Tibial nerve (tissue), 4 donors: ENCODE results near the gene SLC2A2. TPM values are rescaled to one million over a fixed set of nuclear protein-coding genes. Genes with fewer than 3 reads are reported as not detected.
A peak's percentile ranks its signal among the peaks of the same experiment; 100 is the strongest.

ENCODE experiments used
- DNase-seq, 2 donors: peaks; one replicate each; pipeline ENCODE4 v3.0.0-alpha.2; 2019; ENCODE audit warnings: low spot score in 2 of 2
- H3K27ac ChIP-seq, 4 donors: fragments of 200-600 bp; sonication (generic) in 3 of 4; one replicate each; pipeline ENCODE4 v1.5.1; 2017 to 2019; ENCODE audit warnings: mild to moderate bottlenecking in 1 of 4
- H3K27me3 ChIP-seq, 2 donors: fragments of 200-600 bp; sonication (generic) in 1 of 2; one replicate each; pipeline versions ENCODE4 v1.5.1 to v1.6.0; 2017 to 2019
- H3K36me3 ChIP-seq, 3 donors: fragments of 200-600 bp; sonication (generic); one replicate each; pipeline ENCODE4 v1.5.1; 2018 to 2019
- H3K4me1 ChIP-seq, 4 donors: fragments of 200-600 bp; sonication (generic) in 3 of 4; one replicate each; pipeline ENCODE4 v1.5.1; 2017 to 2019
- H3K4me3 ChIP-seq, 4 donors: fragments of 200-600 bp; sonication (generic) in 3 of 4; one replicate each; pipeline ENCODE4 v1.5.1; 2017 to 2019; ENCODE audit warnings: mild to moderate bottlenecking in 1 of 4, moderate library complexity in 1 of 4
- H3K9me3 ChIP-seq, 4 donors: fragments of 200-600 bp; sonication (generic) in 3 of 4; one replicate each; pipeline ENCODE4 v1.5.1; 2017 to 2019
- CTCF ChIP-seq, 5 experiments: fragments of 200-600 bp in 3 of 5; fragments of 450-650 bp in 2 of 5; sonication (generic) in 3 of 5; IDR thresholded peaks; one replicate each; pipeline ENCODE4 v1.5.1; 2016 to 2019; ENCODE audit warnings: antibody characterized with exemption in 5 of 5, mild to moderate bottlenecking in 3 of 5, moderate library complexity in 2 of 5
- EP300 ChIP-seq, 2 donors: sonication (generic); formaldehyde crosslinking; IDR thresholded peaks; one replicate each; pipeline ENCODE4 v1.6.1; 2017; ENCODE audit warnings: antibody characterized with exemption in 2 of 2, mild to moderate bottlenecking in 1 of 2
- POLR2A ChIP-seq, 2 donors: fragments of 450-650 bp; IDR thresholded peaks; one replicate each; pipeline ENCODE4 v1.6.1; 2017; ENCODE audit warnings: antibody characterized with exemption in 2 of 2, mild to moderate bottlenecking in 2 of 2, moderate library complexity in 2 of 2
- WGBS, 2 donors: methylation state at CpG; one replicate each; pipeline ENCODE4 v1.1.5; 2018; 5-methylcytosine and 5-hydroxymethylcytosine counted together
- total RNA-seq, 4 donors: library from RNA; depleted of rRNA; stranded (reverse); fragments of >200 nt; gene quantifications; one replicate each; pipeline ENCODE4 v1.1.0, GENCODE V29; 2016

SLC2A2 gene
- total RNA-seq, 4 donors from 2014 or later, result not detected

GRCh38 chr3:171049861-171050444 lies 23.4 kb upstream of the SLC2A2 start:
- WGBS, 2 donors, result 32% methylated on average over 6 of the region's 6 CpGs
- DNase-seq, result no peak
- no peak overlapping the region for H3K4me3 ChIP-seq

GRCh38 chr3:171046760-171047159 lies 20.2 kb upstream of the SLC2A2 start:
- H3K27ac ChIP-seq, result no peak overlapping the region
- WGBS, 2 donors, result 66 to 69% methylated on average over 4 of the region's 4 CpGs
- H3K27me3 ChIP-seq, result no peaks in the 10 kb centered on the region
- H3K9me3 ChIP-seq, result no peaks in the 10 kb centered on the region
- H3K36me3 ChIP-seq, result no peaks in the 10 kb centered on the region
- DNase-seq, result no peak
- TF ChIP-seq EP300 (IDR thresholded peaks at IDR 0.05), result no peak
- no peak for TF ChIP-seq POLR2A (IDR thresholded peaks at IDR 0.05)
- TF ChIP-seq CTCF (IDR thresholded peaks at IDR 0.05), result no peak
- H3K4me3 ChIP-seq, result no peak overlapping the region
- no peaks in the 10 kb centered on the region for H3K4me1 ChIP-seq

More at GRCh38 chr3:171049861-171050444, 23.4 kb upstream of the SLC2A2 start:
- TF ChIP-seq POLR2A (IDR thresholded peaks at IDR 0.05) (no peak), CTCF (IDR thresholded peaks at IDR 0.05) (peak; percentile 33 to 60 (median 55))
- no peaks in the 10 kb centered on the region for H3K4me1 ChIP-seq
- no peaks in the 10 kb centered on the region for H3K9me3 ChIP-seq
- no peaks in the 10 kb centered on the region for H3K27me3 ChIP-seq
- H3K36me3 ChIP-seq, result no peaks in the 10 kb centered on the region
- H3K27ac ChIP-seq, result no peak overlapping the region

DNA sequence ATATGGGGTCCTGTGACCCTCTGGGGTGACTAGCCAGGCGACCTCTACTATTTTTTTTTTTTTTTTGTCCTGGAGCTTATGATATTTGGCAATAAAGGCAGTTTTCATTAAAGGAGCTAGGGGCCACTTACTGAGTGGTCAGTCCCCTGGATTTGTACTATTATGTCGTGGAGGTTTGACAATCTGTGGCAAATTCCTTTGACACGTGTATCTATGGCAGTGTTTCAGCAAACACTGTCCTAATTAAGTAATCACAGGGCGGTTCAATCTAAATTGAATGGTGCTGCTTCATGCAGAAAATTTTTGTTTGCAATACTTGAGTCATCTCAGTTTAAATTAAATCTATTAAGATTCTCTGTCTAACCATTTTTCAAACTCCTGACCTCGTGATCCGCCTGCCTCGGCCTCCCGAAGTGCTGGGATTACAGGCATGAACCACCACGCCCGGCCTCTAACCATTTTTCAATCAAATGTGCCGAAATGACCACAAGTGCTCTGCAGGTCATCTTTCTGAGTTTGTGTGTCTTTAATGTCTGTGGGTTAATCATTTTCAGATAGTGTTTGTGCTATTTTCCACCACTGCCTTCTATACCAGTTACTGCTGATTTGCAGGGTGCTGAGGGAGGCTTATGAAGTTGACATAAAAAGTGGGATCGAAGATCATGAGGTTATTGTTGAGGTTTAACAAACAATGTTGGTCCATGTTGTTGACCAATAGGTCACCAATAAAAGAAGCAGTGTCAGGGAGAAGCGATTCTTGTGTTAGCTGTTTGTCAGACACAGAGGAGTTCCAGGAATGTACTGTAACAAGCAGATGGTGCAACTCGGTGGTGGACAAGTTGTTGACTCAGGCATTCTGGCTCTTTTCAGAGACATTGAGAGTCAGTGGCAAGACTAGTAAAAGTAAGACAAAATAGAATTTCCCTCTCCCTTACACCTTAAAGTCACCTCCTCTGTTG lies 18.6 kb upstream of the SLC2A2 start:
- WGBS, 2 donors, result 84 to 85% methylated on average over 14 of the region's 14 CpGs
- Histone ChIP-seq H3K4me3 (no peak overlapping the region), H3K9me3 (no peaks in the 10 kb centered on the region), H3K36me3 (no peaks in the 10 kb centered on the region), H3K27ac (no peak overlapping the region), H3K27me3 (no peaks in the 10 kb centered on the region), H3K4me1 (no peaks in the 10 kb centered on the region)
- TF ChIP-seq CTCF (IDR thresholded peaks at IDR 0.05) (no peak), EP300 (IDR thresholded peaks at IDR 0.05) (no peak), POLR2A (IDR thresholded peaks at IDR 0.05) (no peak)
- no peak for DNase-seq

DNA sequence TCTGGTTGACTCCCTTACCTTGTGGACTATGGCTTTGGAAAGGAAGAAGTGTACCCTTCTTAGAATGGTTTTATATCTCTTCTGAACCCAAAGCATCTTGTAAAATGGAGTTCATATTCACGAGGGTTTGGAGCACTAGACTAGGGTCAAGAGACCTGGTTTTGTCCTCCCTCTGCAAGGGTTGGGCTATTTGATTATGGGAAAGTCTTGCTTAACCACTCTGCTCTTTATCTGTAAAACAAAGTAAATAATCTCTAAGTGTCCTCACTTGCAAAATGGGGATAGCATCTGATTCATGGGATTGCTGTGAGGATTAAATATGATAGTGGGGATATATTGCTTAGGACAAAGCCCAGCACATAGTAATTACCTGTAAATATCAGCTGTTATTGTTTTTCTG lies 17.9 kb upstream of the SLC2A2 start:
- H3K4me1 ChIP-seq, result no peaks in the 10 kb centered on the region
- TF ChIP-seq POLR2A (IDR thresholded peaks at IDR 0.05), result no peak
- TF ChIP-seq EP300 (IDR thresholded peaks at IDR 0.05), result no peak
- no peak for TF ChIP-seq CTCF (IDR thresholded peaks at IDR 0.05)
- H3K27me3 ChIP-seq, result no peaks in the 10 kb centered on the region
- H3K36me3 ChIP-seq, result no peaks in the 10 kb centered on the region
- WGBS, 2 donors, result 11 to 33% methylated on average over 1 of the region's 1 CpG
- no peak for DNase-seq
- no peaks in the 10 kb centered on the region for H3K9me3 ChIP-seq
- H3K4me3 ChIP-seq, result no peak overlapping the region
- H3K27ac ChIP-seq, result no peak overlapping the region

DNA sequence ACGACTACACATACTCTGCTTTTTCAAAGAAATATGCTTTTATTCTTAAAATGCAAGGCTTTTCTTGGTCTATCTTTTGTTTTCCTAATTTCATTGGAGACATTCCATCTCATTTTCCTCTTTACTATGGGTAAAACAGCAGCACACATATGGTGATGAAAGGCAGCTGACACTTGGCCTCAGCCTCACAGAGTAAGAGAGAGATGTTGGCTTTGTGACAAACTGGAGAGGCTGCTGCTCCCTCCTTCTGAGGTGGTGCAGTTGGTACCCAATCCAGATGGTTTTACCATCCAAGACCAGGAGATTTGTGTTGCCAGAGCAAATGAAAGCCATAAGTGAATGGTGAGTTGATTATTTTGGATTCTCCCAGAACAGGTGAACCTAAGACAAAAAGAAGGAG lies 13.2 kb upstream of the SLC2A2 start:
- H3K36me3 ChIP-seq, result no peaks in the 10 kb centered on the region
- H3K27ac ChIP-seq, result no peak overlapping the region
- no peaks in the 10 kb centered on the region for H3K4me1 ChIP-seq
- H3K4me3 ChIP-seq, result no peak overlapping the region
- no peaks in the 10 kb centered on the region for H3K27me3 ChIP-seq
- no peak for DNase-seq
- no peaks in the 10 kb centered on the region for H3K9me3 ChIP-seq
- WGBS, 2 donors, result 45 to 50% methylated on average over 1 of the region's 1 CpG
- TF ChIP-seq EP300 (IDR thresholded peaks at IDR 0.05) (no peak), CTCF (IDR thresholded peaks at IDR 0.05) (no peak), POLR2A (IDR thresholded peaks at IDR 0.05) (no peak)
